ENCODE measurements around the gene LRP8. TPM values are rescaled to one million over a fixed set of nuclear protein-coding genes. Genes with fewer than 3 reads are reported as not detected.

Gene LRP8
- total and polyA plus RNA-seq, 2 experiments from 2014 or later = 1.3 to 8.9 TPM

DNA sequence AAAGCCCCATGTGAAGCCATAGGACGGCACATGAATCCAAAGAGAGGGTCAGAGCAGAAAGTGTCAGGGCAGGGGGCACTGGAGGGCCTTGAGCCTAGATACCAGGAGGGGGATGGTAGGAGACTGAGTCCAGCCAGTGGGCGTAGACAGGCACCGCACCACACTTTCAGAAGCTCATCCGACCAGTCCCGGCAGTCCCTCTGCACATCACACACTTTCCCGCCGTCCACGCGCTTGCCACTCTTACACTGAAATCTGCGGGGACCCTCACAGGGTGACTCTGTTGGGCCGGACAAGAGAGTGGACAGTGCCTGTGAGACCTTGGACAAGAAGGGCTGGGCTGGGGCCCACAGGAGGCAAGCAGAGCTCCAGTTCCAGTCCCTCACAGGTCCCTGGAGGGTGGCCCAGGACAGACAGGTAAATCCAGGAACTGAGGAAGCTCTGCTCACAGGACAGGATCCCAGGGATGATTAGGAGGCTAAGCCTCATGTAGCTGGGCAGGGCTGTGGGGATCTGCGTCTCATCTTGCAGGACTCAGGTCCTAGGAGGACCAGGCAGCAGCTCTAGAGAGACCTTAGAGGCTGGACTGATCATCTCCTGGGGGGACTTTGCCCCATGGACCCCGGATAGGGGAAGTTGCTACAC, 53.2 kb downstream of the LRP8 start:
- in situ Hi-C loops (cut with MboI) = loop anchor here (5.0 kb wide), 1 partner anchor 118 kb away; no protein-coding TSS in a partner anchor
- Histone ChIP-seq H3K27me3 (replicated peaks; ENCODE audit: insufficient read depth) (no peaks in the 10 kb centered on the region), H2AFZ (no peak overlapping the region), H3K36me3 (ENCODE audit: low read depth) (no peaks in the 10 kb centered on the region), H3K9me3 (ENCODE audit: low read depth) (no peaks in the 10 kb centered on the region), H3K9ac (no peak overlapping the region), H3K9me2 (ENCODE audit: insufficient read depth) (no peaks in the 10 kb centered on the region), H3K4me2 (ENCODE audit: unreplicated experiment) (no peak overlapping the region), H3K79me2 (ENCODE audit: insufficient read depth) (no peaks in the 10 kb centered on the region), H3K4me1 (ENCODE audit: insufficient read depth) (no peaks in the 10 kb centered on the region), H3K27ac (no peak overlapping the region), H3F3A (ENCODE audit: insufficient read depth) (no peaks in the 10 kb centered on the region), H3K4me3 (no peak overlapping the region), H4K20me1 (ENCODE audit: insufficient read depth) (no peaks in the 10 kb centered on the region)
- 94 to 97% methylated on average over 13 of the region's 13 CpGs for WGBS, 2 experiments (ENCODE audit: low coverage in 1 of 2, low lambda C conversion rate in 2 of 2, missing lambda C conversion rate in 2 of 2)
- TF ChIP-seq EZH2phosphoT487 (IDR thresholded peaks at IDR 0.05; ENCODE audit: insufficient read depth, low read depth) (no peak), EZH2 (IDR thresholded peaks at IDR 0.05; ENCODE audit: insufficient read depth, poor library complexity, severe bottlenecking) (no peak)
- DNase-seq = no peak

DNA sequence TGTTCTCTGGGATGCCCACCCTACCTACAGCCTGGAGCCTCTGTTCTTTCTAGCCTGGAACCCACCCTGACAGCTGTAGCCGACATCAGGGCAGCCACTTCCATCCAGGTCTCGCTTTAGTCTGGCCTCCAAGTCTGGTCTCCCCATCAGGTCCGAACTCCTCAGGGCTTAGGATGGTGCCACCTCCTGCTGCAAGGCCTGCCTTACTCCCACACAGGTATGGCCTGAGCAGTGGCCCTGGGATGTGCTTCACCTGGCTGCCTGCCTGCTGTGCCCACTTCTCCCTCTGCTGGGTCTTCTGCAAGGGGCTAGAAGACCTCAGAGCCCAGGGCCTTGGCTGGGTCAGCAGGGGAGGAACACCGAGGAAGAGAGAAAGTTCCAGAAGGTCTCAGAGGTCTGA, 53.8 kb downstream of the LRP8 start:
- Histone ChIP-seq H3F3A (ENCODE audit: insufficient read depth) (no peaks in the 10 kb centered on the region), H3K4me1 (ENCODE audit: insufficient read depth) (no peaks in the 10 kb centered on the region), H3K9ac (no peak overlapping the region), H2AFZ (no peak overlapping the region), H3K79me2 (ENCODE audit: insufficient read depth) (no peaks in the 10 kb centered on the region), H4K20me1 (ENCODE audit: insufficient read depth) (no peaks in the 10 kb centered on the region), H3K9me2 (ENCODE audit: insufficient read depth) (no peaks in the 10 kb centered on the region), H3K9me3 (ENCODE audit: low read depth) (no peaks in the 10 kb centered on the region), H3K4me2 (ENCODE audit: unreplicated experiment) (no peak overlapping the region), H3K4me3 (no peak overlapping the region), H3K27me3 (replicated peaks; ENCODE audit: insufficient read depth) (no peaks in the 10 kb centered on the region), H3K36me3 (ENCODE audit: low read depth) (no peaks in the 10 kb centered on the region), H3K27ac (no peak overlapping the region)
- TF ChIP-seq EZH2phosphoT487 (IDR thresholded peaks at IDR 0.05; ENCODE audit: insufficient read depth, low read depth) (no peak), EZH2 (IDR thresholded peaks at IDR 0.05; ENCODE audit: insufficient read depth, poor library complexity, severe bottlenecking) (no peak)
- 95 to 96% methylated on average over 4 of the region's 4 CpGs for WGBS, 2 experiments (ENCODE audit: low coverage in 1 of 2, low lambda C conversion rate in 2 of 2, missing lambda C conversion rate in 2 of 2)
- no peak for DNase-seq
- in situ Hi-C loops (cut with MboI) = no loop called here

DNA sequence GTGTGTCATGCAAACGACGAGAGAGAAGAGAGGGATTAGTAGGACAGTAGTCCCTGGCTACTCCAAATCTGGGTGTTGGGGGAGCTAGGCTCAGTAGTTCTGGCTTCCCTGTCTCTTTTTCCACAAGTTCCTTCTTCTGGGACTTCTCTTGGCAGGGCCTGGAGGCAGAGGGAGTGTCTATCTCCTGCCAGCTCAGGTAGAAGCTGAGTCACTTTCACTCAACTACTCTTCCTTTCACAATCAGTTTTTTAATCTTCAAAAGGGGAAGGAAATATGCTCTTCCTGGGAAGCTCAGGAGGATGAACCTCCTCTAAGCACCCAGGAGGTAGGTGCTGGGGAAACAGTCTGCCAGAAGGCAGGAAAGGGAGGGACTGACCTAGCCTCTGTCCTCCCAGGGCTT, 54.3 kb downstream of the LRP8 start:
- WGBS, 2 experiments (ENCODE audit: low coverage in 1 of 2, low lambda C conversion rate in 2 of 2, missing lambda C conversion rate in 2 of 2) = 97 to 98% methylated on average over 2 of the region's 2 CpGs
- Histone ChIP-seq H2AFZ (no peak overlapping the region), H3K9me2 (ENCODE audit: insufficient read depth) (no peaks in the 10 kb centered on the region), H3K27ac (no peak overlapping the region), H3K4me2 (ENCODE audit: unreplicated experiment) (no peak overlapping the region), H3K79me2 (ENCODE audit: insufficient read depth) (no peaks in the 10 kb centered on the region), H3F3A (ENCODE audit: insufficient read depth) (no peaks in the 10 kb centered on the region), H3K4me3 (no peak overlapping the region), H4K20me1 (ENCODE audit: insufficient read depth) (no peaks in the 10 kb centered on the region), H3K36me3 (ENCODE audit: low read depth) (no peaks in the 10 kb centered on the region), H3K9ac (no peak overlapping the region), H3K4me1 (ENCODE audit: insufficient read depth) (no peaks in the 10 kb centered on the region), H3K9me3 (ENCODE audit: low read depth) (no peaks in the 10 kb centered on the region), H3K27me3 (replicated peaks; ENCODE audit: insufficient read depth) (no peaks in the 10 kb centered on the region)
- in situ Hi-C loops (cut with MboI) = no loop called here
- TF ChIP-seq EZH2 (IDR thresholded peaks at IDR 0.05; ENCODE audit: insufficient read depth, poor library complexity, severe bottlenecking) (no peak), EZH2phosphoT487 (IDR thresholded peaks at IDR 0.05; ENCODE audit: insufficient read depth, low read depth) (no peak)
- DNase-seq = no peak

DNA sequence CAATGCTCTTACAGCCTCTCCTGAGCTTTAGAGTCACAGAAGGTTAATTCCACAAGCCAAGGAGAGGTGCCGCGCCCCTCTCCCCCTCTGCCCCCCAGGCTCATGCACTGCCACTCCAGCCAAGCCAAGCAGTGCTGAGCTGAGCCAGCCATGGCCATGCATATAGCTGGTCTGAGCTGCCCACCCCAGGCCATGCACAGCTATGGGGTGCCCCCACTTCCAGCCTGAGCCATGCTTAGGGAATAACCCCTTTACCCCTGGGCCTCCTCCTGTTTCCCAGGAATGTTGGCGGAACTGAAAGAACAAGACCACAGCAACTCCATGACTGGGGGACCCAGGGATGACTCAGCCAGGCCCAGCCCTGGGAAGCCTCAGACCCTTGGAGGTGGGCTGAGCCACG, 55.5 kb downstream of the LRP8 start:
- WGBS, 2 experiments (ENCODE audit: low coverage in 1 of 2, low lambda C conversion rate in 2 of 2, missing lambda C conversion rate in 2 of 2) = 94 to 97% methylated on average over 4 of the region's 4 CpGs
- no peaks in the 10 kb centered on the region for H3K79me2 ChIP-seq (ENCODE audit: insufficient read depth)
- no peak overlapping the region for H3K4me3 ChIP-seq

More for the DNA sequence above, 55.5 kb downstream of the LRP8 start:
- H3K9ac ChIP-seq = no peak overlapping the region
- H3F3A ChIP-seq (ENCODE audit: insufficient read depth) = no peaks in the 10 kb centered on the region
- H3K4me1 ChIP-seq (ENCODE audit: insufficient read depth) = no peaks in the 10 kb centered on the region
- H3K27ac ChIP-seq = no peak overlapping the region
- no peaks in the 10 kb centered on the region for H3K9me2 ChIP-seq (ENCODE audit: insufficient read depth)
- DNase-seq = no peak
- no peaks in the 10 kb centered on the region for H3K27me3 ChIP-seq (replicated peaks; ENCODE audit: insufficient read depth)
- no peaks in the 10 kb centered on the region for H3K36me3 ChIP-seq (ENCODE audit: low read depth)
- no peaks in the 10 kb centered on the region for H3K9me3 ChIP-seq (ENCODE audit: low read depth)
- no peak for TF ChIP-seq EZH2phosphoT487 (IDR thresholded peaks at IDR 0.05; ENCODE audit: insufficient read depth, low read depth)
- no peak for TF ChIP-seq EZH2 (IDR thresholded peaks at IDR 0.05; ENCODE audit: insufficient read depth, poor library complexity, severe bottlenecking)
- in situ Hi-C loops (cut with MboI) = no loop called here
- no peaks in the 10 kb centered on the region for H4K20me1 ChIP-seq (ENCODE audit: insufficient read depth)
- H3K4me2 ChIP-seq (ENCODE audit: unreplicated experiment) = no peak overlapping the region
- H2AFZ ChIP-seq = no peak overlapping the region

Measured in GM23248 (cell line).